ENCODE measurements around the gene BARX1. TPM values are rescaled to one million over a fixed set of nuclear protein-coding genes. Genes with fewer than 3 reads are reported as not detected.
A peak's percentile ranks its signal among the peaks of the same experiment; 100 is the strongest.
"Not testable (repeated sequence)": the region's sequence is repeated elsewhere in the genome, so short reads cannot be mapped to it uniquely, and the experiment has no call there.

The BARX1 gene
- total RNA-seq, 1 donor from 2014 or later: not detected

DNA sequence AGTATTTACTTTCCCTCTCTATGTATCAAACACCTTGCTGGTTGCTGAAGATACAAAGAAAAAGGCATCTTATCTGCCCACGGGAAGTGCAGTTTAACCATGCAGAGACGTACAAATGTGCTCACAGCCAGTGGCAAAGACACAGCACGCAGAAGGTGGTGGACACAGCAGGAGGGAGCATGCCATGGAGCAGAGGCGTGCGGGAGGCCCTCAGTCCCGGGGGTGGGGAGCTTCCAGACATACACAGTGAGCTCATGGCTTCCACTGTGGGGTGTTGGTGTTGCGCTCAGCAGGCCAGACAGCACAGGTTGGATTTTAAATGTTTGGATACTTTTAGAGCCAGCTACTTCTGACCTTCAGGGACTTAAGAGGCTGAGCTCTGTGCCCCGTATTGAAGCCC, 8.8 kb upstream of the BARX1 start:
- intact Hi-C loops (cut with DNase I): loop anchor here (10.0 kb wide), 1 partner anchor 279 kb away; no protein-coding TSS in a partner anchor
- peaks cover 40% of the 10 kb centered on the region for H3K27me3 ChIP-seq
- no peak overlapping the region for H3K27ac ChIP-seq
- TF ChIP-seq, protein P1, sequence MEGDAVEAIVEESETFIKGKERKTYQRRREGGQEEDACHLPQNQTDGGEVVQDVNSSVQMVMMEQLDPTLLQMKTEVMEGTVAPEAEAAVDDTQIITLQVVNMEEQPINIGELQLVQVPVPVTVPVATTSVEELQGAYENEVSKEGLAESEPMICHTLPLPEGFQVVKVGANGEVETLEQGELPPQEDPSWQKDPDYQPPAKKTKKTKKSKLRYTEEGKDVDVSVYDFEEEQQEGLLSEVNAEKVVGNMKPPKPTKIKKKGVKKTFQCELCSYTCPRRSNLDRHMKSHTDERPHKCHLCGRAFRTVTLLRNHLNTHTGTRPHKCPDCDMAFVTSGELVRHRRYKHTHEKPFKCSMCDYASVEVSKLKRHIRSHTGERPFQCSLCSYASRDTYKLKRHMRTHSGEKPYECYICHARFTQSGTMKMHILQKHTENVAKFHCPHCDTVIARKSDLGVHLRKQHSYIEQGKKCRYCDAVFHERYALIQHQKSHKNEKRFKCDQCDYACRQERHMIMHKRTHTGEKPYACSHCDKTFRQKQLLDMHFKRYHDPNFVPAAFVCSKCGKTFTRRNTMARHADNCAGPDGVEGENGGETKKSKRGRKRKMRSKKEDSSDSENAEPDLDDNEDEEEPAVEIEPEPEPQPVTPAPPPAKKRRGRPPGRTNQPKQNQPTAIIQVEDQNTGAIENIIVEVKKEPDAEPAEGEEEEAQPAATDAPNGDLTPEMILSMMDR (IDR thresholded peaks at IDR 0.05): no peak
- ATAC-seq: no peak
- peaks cover 19% of the 10 kb centered on the region for H3K4me1 ChIP-seq
- no peaks in the 10 kb centered on the region for H3K9me3 ChIP-seq
- DNase-seq: no peak
- no peak overlapping the region for H3K4me3 ChIP-seq
- no peaks in the 10 kb centered on the region for H3K36me3 ChIP-seq

DNA sequence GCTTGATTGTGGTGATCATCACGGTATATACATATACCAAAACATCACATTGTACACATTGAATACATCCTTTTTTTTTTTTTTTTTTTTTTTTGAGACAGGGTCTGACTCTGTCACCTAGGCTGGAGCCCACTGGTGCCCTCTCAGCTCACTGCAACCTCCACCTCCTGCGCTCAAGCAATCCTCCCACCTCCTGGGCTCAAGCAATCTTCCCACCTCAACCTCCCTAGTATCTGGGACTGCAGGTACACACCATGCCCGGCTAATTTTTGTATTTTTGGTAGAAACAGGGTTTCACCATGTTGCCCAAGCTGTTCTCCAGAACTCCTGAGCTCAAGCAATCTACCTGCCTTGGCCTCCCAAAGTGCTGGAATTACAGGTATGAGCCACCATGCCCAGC, 8.3 kb upstream of the BARX1 start:
- ATAC-seq, H3K36me3 ChIP-seq, DNase-seq, H3K9me3 ChIP-seq, H3K4me3 ChIP-seq, H3K27ac ChIP-seq: not testable (repeated sequence)
- intact Hi-C loops (cut with DNase I): loop anchor here (10.0 kb wide), 1 partner anchor 279 kb away; no protein-coding TSS in a partner anchor
- Histone ChIP-seq H3K27me3 (peaks cover 40% of the 10 kb centered on the region), H3K4me1 (peaks cover 24% of the 10 kb centered on the region)

DNA sequence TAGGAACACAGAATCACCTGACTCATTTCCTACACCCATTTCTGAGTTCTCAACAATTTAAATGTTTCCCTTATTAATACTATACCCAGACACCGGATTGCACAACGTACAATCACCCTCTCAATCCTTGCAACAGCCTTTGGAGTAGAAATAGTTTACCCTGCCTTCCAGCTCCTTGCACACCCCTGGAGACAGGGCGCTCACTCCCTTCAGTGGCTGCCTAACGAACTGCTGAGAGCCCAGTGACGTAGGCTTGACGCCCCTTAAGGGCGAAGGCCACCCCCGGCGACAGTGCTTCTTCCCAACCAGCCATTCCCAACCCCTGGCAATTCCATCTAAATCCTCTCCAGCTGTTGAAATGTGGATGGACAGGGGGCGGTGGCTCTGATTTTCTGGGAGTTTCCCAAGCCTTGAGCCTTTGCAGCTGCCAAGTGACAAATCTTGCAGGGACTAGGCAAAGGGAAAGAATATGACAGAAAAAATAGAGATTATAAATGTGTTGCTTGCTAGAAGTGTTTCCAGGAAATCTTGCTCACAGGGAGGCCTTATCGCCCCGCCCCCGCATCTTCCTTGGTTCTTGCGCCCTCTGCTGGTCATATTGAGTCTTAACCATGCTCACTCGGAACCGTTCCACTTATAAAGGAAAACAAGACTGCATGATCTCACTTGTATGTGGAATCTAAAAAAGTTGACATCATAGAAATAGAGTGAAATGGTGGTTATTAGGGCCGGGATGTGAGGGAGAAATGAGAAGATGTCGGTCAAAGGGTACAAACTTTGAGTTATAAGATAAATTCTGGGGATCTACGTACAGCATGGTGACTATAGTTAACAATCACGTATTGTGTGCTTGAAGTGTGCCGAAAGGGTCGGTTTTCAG, 7.6 kb upstream of the BARX1 start:
- ATAC-seq: peak; percentile 89
- H3K9me3 ChIP-seq: no peaks in the 10 kb centered on the region
- H3K27ac ChIP-seq: no peak overlapping the region
- H3K27me3 ChIP-seq: peaks cover 44% of the 10 kb centered on the region
- H3K4me1 ChIP-seq: peaks cover 26% of the 10 kb centered on the region
- TF ChIP-seq, protein P1 (IDR thresholded peaks at IDR 0.05): peak; percentile 87
- intact Hi-C loops (cut with DNase I): loop anchor here (10.0 kb wide), 1 partner anchor 278 kb away; no protein-coding TSS in a partner anchor
- peak; percentile 86 for DNase-seq
- H3K4me3 ChIP-seq: no peak overlapping the region
- no peaks in the 10 kb centered on the region for H3K36me3 ChIP-seq

DNA sequence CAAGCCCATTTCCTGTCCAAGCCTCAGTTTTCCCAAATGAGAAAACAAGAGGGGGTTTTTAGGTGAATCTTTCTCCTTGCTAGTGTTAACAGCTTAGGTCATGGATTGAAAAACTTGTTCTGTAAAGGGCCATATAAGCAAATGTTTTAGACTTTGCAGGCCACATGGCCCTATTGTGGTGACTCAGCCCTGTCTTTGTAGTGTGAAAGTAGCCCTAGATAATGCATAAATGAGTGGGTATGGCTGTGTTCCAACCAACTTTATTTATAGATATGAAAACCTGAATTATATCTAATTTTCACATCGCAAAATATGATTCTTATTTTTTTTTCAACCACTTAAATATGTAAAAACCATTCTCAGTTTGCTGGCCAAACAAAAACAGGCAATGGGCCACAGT, 6.9 kb upstream of the BARX1 start:
- intact Hi-C loops (cut with DNase I): loop anchor here (10.0 kb wide), 1 partner anchor 277 kb away; no protein-coding TSS in a partner anchor
- H3K36me3 ChIP-seq: no peaks in the 10 kb centered on the region
- H3K27me3 ChIP-seq: peaks cover 52% of the 10 kb centered on the region
- DNase-seq (no peak), ATAC-seq (no peak)
- no peak overlapping the region for H3K27ac ChIP-seq
- no peak overlapping the region for H3K4me3 ChIP-seq
- H3K9me3 ChIP-seq: no peaks in the 10 kb centered on the region
- TF ChIP-seq, protein P1 (IDR thresholded peaks at IDR 0.05): no peak
- peaks cover 26% of the 10 kb centered on the region for H3K4me1 ChIP-seq

DNA sequence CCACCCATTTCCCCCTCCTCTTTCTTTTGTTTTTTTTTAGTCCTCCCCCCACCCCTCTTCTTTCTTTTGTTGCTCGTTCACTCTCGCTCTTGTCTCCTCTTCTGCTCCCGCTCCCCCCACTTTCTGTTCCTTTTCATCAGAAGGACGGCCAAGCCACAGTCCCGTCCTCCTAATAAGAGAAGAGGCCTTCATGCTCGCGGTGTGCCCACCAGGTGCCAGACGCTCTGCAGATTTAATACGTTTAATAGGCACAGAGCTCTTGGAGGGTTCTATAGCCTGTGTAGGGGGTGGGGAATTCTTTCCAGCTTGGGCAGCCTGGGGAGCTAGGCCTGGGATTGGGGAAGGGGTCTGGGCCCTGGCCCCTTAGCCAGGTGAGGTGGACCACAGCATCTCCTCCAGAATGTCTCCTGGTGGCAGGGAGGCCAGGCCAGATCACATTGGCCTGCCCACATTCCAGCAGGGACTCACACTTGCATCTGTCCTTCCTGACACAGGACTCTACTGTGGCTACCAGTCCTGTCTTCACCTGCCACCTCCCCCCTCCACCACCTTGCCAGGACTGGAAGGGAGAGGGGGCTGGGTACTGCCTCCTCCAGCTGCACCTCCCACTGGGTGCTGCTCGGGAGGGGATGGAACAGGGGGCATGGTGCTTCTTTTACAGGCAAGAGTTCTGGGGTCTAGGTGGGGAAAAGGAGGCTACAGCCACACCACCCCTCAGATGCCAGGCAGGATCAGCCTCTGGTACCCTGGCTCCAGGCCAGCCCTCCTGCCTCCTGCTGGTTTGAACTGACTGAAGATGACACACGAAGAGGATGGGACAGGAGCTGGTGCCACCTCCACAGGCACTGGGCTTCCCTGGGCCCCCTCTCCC, 6.1 kb upstream of the BARX1 start:
- TF ChIP-seq, protein P1 (IDR thresholded peaks at IDR 0.05): no peak
- intact Hi-C loops (cut with DNase I): loop anchor here (10.0 kb wide), 1 partner anchor 276 kb away; no protein-coding TSS in a partner anchor
- H3K27ac ChIP-seq: no peak overlapping the region
- no peaks in the 10 kb centered on the region for H3K36me3 ChIP-seq
- no peaks in the 10 kb centered on the region for H3K9me3 ChIP-seq
- peaks cover 26% of the 10 kb centered on the region for H3K4me1 ChIP-seq
- no peak overlapping the region for H3K4me3 ChIP-seq
- peaks cover 56% of the 10 kb centered on the region for H3K27me3 ChIP-seq
- DNase-seq (peak; percentile 57), ATAC-seq (no peak)

Measured in upper lobe of right lung (tissue), 1 donor.